Renal pelvis (tissue), 4 donors: ENCODE data around the gene GLG1. TPM values are rescaled to one million over a fixed set of nuclear protein-coding genes. Genes with fewer than 3 reads are reported as not detected.
A peak's percentile ranks its signal among the peaks of the same experiment; 100 is the strongest.
"Not testable (repeated sequence)": the region's sequence is repeated elsewhere in the genome, so short reads cannot be mapped to it uniquely, and the experiment has no call there.

Experiments used
- DNase-seq: peaks from one replicate; pipeline ENCODE4 v3.0.0-alpha.2; 2013
- polyA plus RNA-seq, 3 donors: library from polyadenylated mRNA; unstranded; fragments of 120-200 nt; gene quantifications; one replicate each; pipeline ENCODE4 v1.2.1, GENCODE V29; 2013; ENCODE audit not compliant: insufficient read length in 3 of 3

The GLG1 gene
- polyA plus RNA-seq, 3 donors, result 149 to 173 (median 165) TPM

- no peak for DNase-seq
Observed at GRCh38 chr16:74578838-74579237, 28.1 kb downstream of the GLG1 start.

- DNase-seq, result no peak
Observed at GRCh38 chr16:74578433-74578832, 28.5 kb downstream of the GLG1 start.

GRCh38 chr16:74577882-74578366 lies 29.0 kb downstream of the GLG1 start:
- DNase-seq, result no peak

- no peak for DNase-seq
Observed at GRCh38 chr16:74575807-74576643, 30.9 kb downstream of the GLG1 start.

- DNase-seq, result no peak
Observed at GRCh38 chr16:74575175-74575806, 31.6 kb downstream of the GLG1 start.

- no peak for DNase-seq
Observed at GRCh38 chr16:74574146-74574545, 32.8 kb downstream of the GLG1 start.

GRCh38 chr16:74573622-74574021 lies 33.3 kb downstream of the GLG1 start:
- DNase-seq, result no peak

GRCh38 chr16:74570412-74571301 lies 36.3 kb downstream of the GLG1 start:
- no peak for DNase-seq

GRCh38 chr16:74568961-74569631 lies 37.8 kb downstream of the GLG1 start:
- DNase-seq, result no peak

- DNase-seq, result no peak
Observed at GRCh38 chr16:74567901-74568300, 39.0 kb downstream of the GLG1 start.

- peak; percentile 74 for DNase-seq
Observed at GRCh38 chr16:74565378-74565777, 41.5 kb downstream of the GLG1 start.

- no peak for DNase-seq
Observed at GRCh38 chr16:74564451-74564984, 42.4 kb downstream of the GLG1 start.

GRCh38 chr16:74563828-74564263 lies 43.1 kb downstream of the GLG1 start:
- no peak for DNase-seq

GRCh38 chr16:74562117-74562516 lies 44.8 kb downstream of the GLG1 start:
- no peak for DNase-seq

- DNase-seq, result no peak
Observed at GRCh38 chr16:74561626-74562025, 45.3 kb downstream of the GLG1 start.

GRCh38 chr16:74560912-74561311 lies 46.0 kb downstream of the GLG1 start:
- no peak for DNase-seq

- DNase-seq, result no peak
Observed at GRCh38 chr16:74558873-74559272, 48.0 kb downstream of the GLG1 start.

GRCh38 chr16:74557275-74557674 lies 49.6 kb downstream of the GLG1 start:
- DNase-seq, result no peak

GRCh38 chr16:74556375-74556922 lies 50.5 kb downstream of the GLG1 start:
- no peak for DNase-seq

GRCh38 chr16:74552357-74552756 lies 54.6 kb downstream of the GLG1 start:
- not testable (repeated sequence) for DNase-seq
